A549 (cell line): Measurements from ENCODE around the gene APOBEC3A.

Experiments
- CTCF ChIP-seq: fragments of >200 bp; sonication (Bioruptor Twin); formaldehyde crosslinking; IDR thresholded peaks from 3 replicates; pipeline ENCODE4 v1.5.1; 2016
- EHMT2 ChIP-seq: fragments of 200-600 bp; sonication (generic); IDR thresholded peaks from 2 replicates; pipeline ENCODE4 v1.6.1; 2016; ENCODE audit warnings: antibody characterized with exemption, low read depth, mild to moderate bottlenecking, moderate library complexity
- FOXS1 ChIP-seq: fragments of 250-450 bp; sonication (Bioruptor Pico); IDR thresholded peaks from 2 replicates; pipeline ENCODE4 v1.5.0; 2020; ENCODE audit warnings: mild to moderate bottlenecking, moderate library complexity
- POLR2A ChIP-seq: IDR thresholded peaks from 2 replicates; pipeline ENCODE4 v1.6.1; 2012; ENCODE audit warnings: mild to moderate bottlenecking, low read length
- RAD21 ChIP-seq, 2 experiments: fragments of >200 bp in 1 of 2; sonication (Bioruptor Twin) in 1 of 2; formaldehyde crosslinking in 1 of 2; IDR thresholded peaks in 1 of 2; conservative IDR thresholded peaks in 1 of 2; 2 replicates in 1 of 2; 3 replicates in 1 of 2; pipeline ENCODE4 v1.6.1; 2012 to 2018; ENCODE audit warnings: inconsistent platforms in 1 of 2
- RFX5 ChIP-seq: fragments of 450-650 bp; IDR thresholded peaks from 2 replicates; pipeline ENCODE4 v1.7.1; 2014; ENCODE audit warnings: antibody characterized with exemption, mild to moderate bottlenecking, moderate library complexity

- no peak for TF ChIP-seq POLR2A
- TF ChIP-seq CTCF = no peak
- TF ChIP-seq FOXS1 (CRISPR knock-in tag) = no peak
- TF ChIP-seq RAD21 (conservative IDR thresholded peaks at IDR 0.05 in 1 of 2, IDR thresholded peaks at IDR 0.05 in 1 of 2) = no peak
- no peak for TF ChIP-seq RFX5
- no peak for TF ChIP-seq EHMT2
These were observed 14.7 kb upstream of the APOBEC3A start for GRCh38 chr22:38942702-38943101.
